ENCODE data around the gene ABCG4.

DNA sequence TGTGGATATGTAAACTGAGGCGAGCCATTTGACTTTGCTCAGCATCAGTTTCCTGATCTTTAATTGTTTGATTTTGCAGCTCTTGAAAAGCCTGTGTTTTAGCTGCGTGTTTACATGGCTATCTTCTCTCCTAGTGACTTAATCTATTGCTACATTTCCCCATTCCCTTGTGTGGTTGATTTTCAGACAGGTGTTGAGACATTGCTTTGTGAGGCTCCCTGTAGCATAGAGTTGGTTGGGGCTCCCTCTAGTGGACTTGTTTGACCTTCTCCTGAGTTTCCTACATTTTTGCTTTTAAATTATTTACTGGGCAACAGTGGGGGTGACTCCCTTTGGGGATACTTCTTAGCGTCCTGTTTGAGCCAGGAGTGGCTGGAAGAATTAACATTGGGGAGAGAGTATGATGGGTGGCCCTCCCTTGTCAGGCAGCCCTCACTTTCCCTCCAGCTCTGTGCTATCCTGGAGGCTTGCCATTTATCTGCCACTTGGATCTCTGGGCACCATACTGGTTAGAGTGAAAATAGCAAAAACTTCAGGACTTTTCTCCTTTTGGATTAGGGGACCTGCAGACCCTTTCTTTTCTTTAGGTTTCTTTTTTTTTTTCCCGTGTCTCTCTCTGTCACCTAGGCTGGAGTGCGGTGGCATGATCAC lies 48.1 kb downstream of the ABCG4 start:
- TF ChIP-seq, protein P1, sequence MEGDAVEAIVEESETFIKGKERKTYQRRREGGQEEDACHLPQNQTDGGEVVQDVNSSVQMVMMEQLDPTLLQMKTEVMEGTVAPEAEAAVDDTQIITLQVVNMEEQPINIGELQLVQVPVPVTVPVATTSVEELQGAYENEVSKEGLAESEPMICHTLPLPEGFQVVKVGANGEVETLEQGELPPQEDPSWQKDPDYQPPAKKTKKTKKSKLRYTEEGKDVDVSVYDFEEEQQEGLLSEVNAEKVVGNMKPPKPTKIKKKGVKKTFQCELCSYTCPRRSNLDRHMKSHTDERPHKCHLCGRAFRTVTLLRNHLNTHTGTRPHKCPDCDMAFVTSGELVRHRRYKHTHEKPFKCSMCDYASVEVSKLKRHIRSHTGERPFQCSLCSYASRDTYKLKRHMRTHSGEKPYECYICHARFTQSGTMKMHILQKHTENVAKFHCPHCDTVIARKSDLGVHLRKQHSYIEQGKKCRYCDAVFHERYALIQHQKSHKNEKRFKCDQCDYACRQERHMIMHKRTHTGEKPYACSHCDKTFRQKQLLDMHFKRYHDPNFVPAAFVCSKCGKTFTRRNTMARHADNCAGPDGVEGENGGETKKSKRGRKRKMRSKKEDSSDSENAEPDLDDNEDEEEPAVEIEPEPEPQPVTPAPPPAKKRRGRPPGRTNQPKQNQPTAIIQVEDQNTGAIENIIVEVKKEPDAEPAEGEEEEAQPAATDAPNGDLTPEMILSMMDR (IDR thresholded peaks at IDR 0.05): peak; percentile 72 to 87 (median 82)
- no peak for TF ChIP-seq POLR2A (IDR thresholded peaks at IDR 0.05)

All from adrenal gland (tissue), 5 donors.